Memory B cell (primary cell): Measurements from ENCODE around the gene TFIP11.

Experiments used
- ATAC-seq: fragments of 150-1000 bp; cut with Tn5 transposase; 2 replicates; pipeline ENCODE4 v1.10.0; 2021; ENCODE audit warnings: low read depth, mild to moderate bottlenecking, moderate library complexity
- DNase-seq, 2 donors: peaks; one replicate each; pipeline ENCODE4 v3.0.0; 2022; ENCODE audit warnings: low spot score in 2 of 2
- H3K27ac Mint-ChIP-seq: one replicate; pipeline ENCODE4 v1.8.0; 2022; ENCODE audit warnings: mild to moderate bottlenecking, moderate library complexity, mixed read lengths
- H3K27me3 Mint-ChIP-seq: one replicate; pipeline ENCODE4 v1.8.0; 2022; ENCODE audit warnings: mixed read lengths
- H3K36me3 Mint-ChIP-seq: one replicate; pipeline ENCODE4 v1.8.0; 2022; ENCODE audit warnings: mild to moderate bottlenecking, mixed read lengths
- H3K4me1 Mint-ChIP-seq: one replicate; pipeline ENCODE4 v1.8.0; 2022; ENCODE audit warnings: mixed read lengths
- H3K4me3 Mint-ChIP-seq: one replicate; pipeline ENCODE4 v1.8.0; 2022; ENCODE audit warnings: mild to moderate bottlenecking, moderate library complexity, mixed read lengths
- H3K9me3 Mint-ChIP-seq: one replicate; pipeline ENCODE4 v1.8.0; 2022; ENCODE audit warnings: mixed read lengths

The TFIP11 gene

GRCh38 chr22:26512149-26512793, at the start of gene TFIP11:
TSS of gene TFIP11 (minus strand) at chr22:26512473. CDS start at chr22:26510272, 2,201 bp downstream.
- H3K27me3 Mint-ChIP-seq, result no peaks in the 10 kb centered on the region
- ATAC-seq (peak; percentile 98), DNase-seq (peak; percentile 75 to 82)
- H3K4me1 Mint-ChIP-seq, result peaks cover 33% of the 10 kb centered on the region
- peaks cover 12% of the 10 kb centered on the region for H3K36me3 Mint-ChIP-seq
- peak within 1 kb of the TSS; percentile 98 for H3K27ac Mint-ChIP-seq
- no peaks in the 10 kb centered on the region for H3K9me3 Mint-ChIP-seq
- peak within 1 kb of the TSS; percentile 100 for H3K4me3 Mint-ChIP-seq

- Mint-ChIP-seq H3K9me3 (no peaks in the 10 kb centered on the region), H3K27me3 (no peaks in the 10 kb centered on the region), H3K36me3 (peaks cover 5% of the 10 kb centered on the region), H3K27ac (no peak overlapping the region), H3K4me1 (peaks cover 7% of the 10 kb centered on the region), H3K4me3 (no peak overlapping the region)
- DNase-seq (no peak), ATAC-seq (no peak)
These were observed 49.6 kb upstream of the TFIP11 start for GRCh38 chr22:26561756-26562417.

GRCh38 chr22:26559961-26560575, 47.8 kb upstream of the TFIP11 start:
- Mint-ChIP-seq H3K27me3 (no peaks in the 10 kb centered on the region), H3K36me3 (peaks cover 5% of the 10 kb centered on the region), H3K4me3 (no peak overlapping the region), H3K27ac (no peak overlapping the region), H3K9me3 (no peaks in the 10 kb centered on the region), H3K4me1 (peaks cover 3% of the 10 kb centered on the region)
- ATAC-seq (no peak), DNase-seq (no peak)

- H3K4me1 Mint-ChIP-seq, result peaks cover 3% of the 10 kb centered on the region
- ATAC-seq (no peak), DNase-seq (no peak)
- H3K27ac Mint-ChIP-seq, result no peak overlapping the region
- H3K4me3 Mint-ChIP-seq, result no peak overlapping the region
- peaks cover 3% of the 10 kb centered on the region for H3K36me3 Mint-ChIP-seq
- H3K27me3 Mint-ChIP-seq, result no peaks in the 10 kb centered on the region
- no peaks in the 10 kb centered on the region for H3K9me3 Mint-ChIP-seq
These were observed 46.1 kb upstream of the TFIP11 start for GRCh38 chr22:26558248-26558895.

GRCh38 chr22:26556904-26557303, 44.6 kb upstream of the TFIP11 start:
- Mint-ChIP-seq H3K9me3 (no peaks in the 10 kb centered on the region), H3K27ac (no peak overlapping the region), H3K36me3 (peaks cover 3% of the 10 kb centered on the region), H3K27me3 (no peaks in the 10 kb centered on the region), H3K4me1 (peaks cover 3% of the 10 kb centered on the region), H3K4me3 (no peak overlapping the region)
- no peak for ATAC-seq
- no peak for DNase-seq

GRCh38 chr22:26555478-26555877, 43.2 kb upstream of the TFIP11 start:
- ATAC-seq (no peak), DNase-seq (no peak)
- no peaks in the 10 kb centered on the region for H3K27me3 Mint-ChIP-seq
- peaks cover 3% of the 10 kb centered on the region for H3K4me1 Mint-ChIP-seq
- no peak overlapping the region for H3K4me3 Mint-ChIP-seq
- H3K9me3 Mint-ChIP-seq, result no peaks in the 10 kb centered on the region
- no peak overlapping the region for H3K27ac Mint-ChIP-seq
- H3K36me3 Mint-ChIP-seq, result peaks cover 3% of the 10 kb centered on the region

GRCh38 chr22:26554956-26555355, 42.7 kb upstream of the TFIP11 start:
- Mint-ChIP-seq H3K4me1 (peaks cover 4% of the 10 kb centered on the region), H3K4me3 (no peak overlapping the region), H3K9me3 (no peaks in the 10 kb centered on the region), H3K27me3 (no peaks in the 10 kb centered on the region), H3K27ac (no peak overlapping the region), H3K36me3 (peaks cover 5% of the 10 kb centered on the region)
- ATAC-seq (no peak), DNase-seq (no peak)

- Mint-ChIP-seq H3K27ac (peak overlapping the region; percentile 6), H3K36me3 (peaks cover 5% of the 10 kb centered on the region), H3K27me3 (no peaks in the 10 kb centered on the region), H3K4me1 (peaks cover 4% of the 10 kb centered on the region), H3K4me3 (no peak overlapping the region), H3K9me3 (no peaks in the 10 kb centered on the region)
- DNase-seq, result no peak
- no peak for ATAC-seq
These were observed 40.9 kb upstream of the TFIP11 start for GRCh38 chr22:26553056-26553752.

GRCh38 chr22:26552466-26552865, 40.2 kb upstream of the TFIP11 start:
- Mint-ChIP-seq H3K4me3 (no peak overlapping the region), H3K36me3 (peaks cover 5% of the 10 kb centered on the region), H3K9me3 (no peaks in the 10 kb centered on the region), H3K27ac (no peak overlapping the region), H3K27me3 (no peaks in the 10 kb centered on the region), H3K4me1 (peaks cover 4% of the 10 kb centered on the region)
- DNase-seq (no peak), ATAC-seq (no peak)

- no peak overlapping the region for H3K4me3 Mint-ChIP-seq
- H3K27ac Mint-ChIP-seq, result no peak overlapping the region
- peaks cover 8% of the 10 kb centered on the region for H3K4me1 Mint-ChIP-seq
- H3K36me3 Mint-ChIP-seq, result peaks cover 7% of the 10 kb centered on the region
- no peaks in the 10 kb centered on the region for H3K9me3 Mint-ChIP-seq
- no peaks in the 10 kb centered on the region for H3K27me3 Mint-ChIP-seq
- ATAC-seq, result no peak
- no peak for DNase-seq
These were observed 39.3 kb upstream of the TFIP11 start for GRCh38 chr22:26551568-26551967.

- Mint-ChIP-seq H3K4me1 (peaks cover 11% of the 10 kb centered on the region), H3K36me3 (peaks cover 7% of the 10 kb centered on the region), H3K4me3 (no peak overlapping the region), H3K27ac (no peak overlapping the region), H3K27me3 (no peaks in the 10 kb centered on the region), H3K9me3 (no peaks in the 10 kb centered on the region)
- DNase-seq (no peak), ATAC-seq (no peak)
These were observed 38.3 kb upstream of the TFIP11 start for GRCh38 chr22:26550498-26551033.

- Mint-ChIP-seq H3K27ac (no peak overlapping the region), H3K36me3 (peaks cover 9% of the 10 kb centered on the region), H3K9me3 (no peaks in the 10 kb centered on the region), H3K27me3 (no peaks in the 10 kb centered on the region), H3K4me3 (no peak overlapping the region), H3K4me1 (peaks cover 11% of the 10 kb centered on the region)
- DNase-seq (no peak), ATAC-seq (no peak)
These were observed 37.7 kb upstream of the TFIP11 start for GRCh38 chr22:26549902-26550497.

GRCh38 chr22:26548984-26549383, 36.7 kb upstream of the TFIP11 start:
- Mint-ChIP-seq H3K27ac (no peak overlapping the region), H3K27me3 (no peaks in the 10 kb centered on the region), H3K4me3 (no peak overlapping the region), H3K9me3 (no peaks in the 10 kb centered on the region), H3K4me1 (peaks cover 11% of the 10 kb centered on the region), H3K36me3 (peaks cover 9% of the 10 kb centered on the region)
- DNase-seq, result no peak
- ATAC-seq, result no peak
